Esophagus squamous epithelium (tissue), 5 donors: ENCODE measurements around the gene NEFH. TPM values are rescaled to one million over a fixed set of nuclear protein-coding genes. Genes with fewer than 3 reads are reported as not detected.

Experiments used
- DNase-seq: peaks from one replicate; lab custom pipeline; 2025; lab: John Stamatoyannopoulos, UW
- H3K27ac ChIP-seq, 4 donors: fragments of 200-600 bp; sonication (generic); one replicate each; pipeline ENCODE4 v1.5.1; 2016 to 2019; ENCODE audit warnings: mild to moderate bottlenecking in 1 of 4
- H3K27me3 ChIP-seq, 4 donors: fragments of 200-600 bp; sonication (generic); 1 replicate in 3 of 4; 2 replicates in 1 of 4; pipeline versions ENCODE4 v1.5.1 to v1.6.0; 2017 to 2021; ENCODE audit warnings: antibody characterized with exemption in 1 of 4
- H3K36me3 ChIP-seq, 3 donors: fragments of 200-600 bp; sonication (generic); one replicate each; pipeline ENCODE4 v1.5.1; 2016 to 2019
- H3K4me1 ChIP-seq, 3 donors: fragments of 200-600 bp; sonication (generic); one replicate each; pipeline ENCODE4 v1.5.1; 2017 to 2019
- H3K4me3 ChIP-seq, 4 donors: fragments of 200-600 bp; sonication (generic); 1 replicate in 3 of 4; 2 replicates in 1 of 4; pipeline ENCODE4 v1.5.1; 2016 to 2019; ENCODE audit warnings: mild to moderate bottlenecking in 2 of 4, moderate library complexity in 1 of 4
- H3K9me3 ChIP-seq, 3 donors: fragments of 200-600 bp; sonication (generic); one replicate each; pipeline ENCODE4 v1.5.1; 2016 to 2019
- CTCF ChIP-seq, 6 experiments: fragments of 450-650 bp in 4 of 6; fragments of 200-600 bp in 2 of 6; sonication (generic) in 2 of 6; IDR thresholded peaks; one replicate each; pipeline ENCODE4 v1.5.1; 2016 to 2019; ENCODE audit warnings: antibody characterized with exemption in 6 of 6, mild to moderate bottlenecking in 4 of 6, moderate library complexity in 4 of 6
- POLR2A ChIP-seq, 4 donors: fragments of 450-650 bp; IDR thresholded peaks; one replicate each; pipeline ENCODE4 v1.6.1; 2017; ENCODE audit warnings: antibody characterized with exemption in 4 of 4, mild to moderate bottlenecking in 4 of 4, moderate library complexity in 3 of 4
- WGBS, 2 donors: methylation state at CpG; one replicate each; pipeline ENCODE4 v1.1.5; 2018; 5-methylcytosine and 5-hydroxymethylcytosine counted together
- intact Hi-C: fragments of 100-400 bp; cut with DNase I; formaldehyde crosslinking; loops from one replicate; pipeline ENCODE4 v1.15.0; 2022
- total RNA-seq, 4 donors: library from RNA; depleted of rRNA; stranded (reverse); fragments of >200 nt; gene quantifications; one replicate each; pipeline ENCODE4 v1.1.0, GENCODE V29; 2016
- donor health status: DM: yes; HTN: yes; CAD: no.

The NEFH gene
- total RNA-seq, 4 donors from 2014 or later, result 0.44 to 0.95 TPM; not detected in 2

GRCh38 chr22:29491012-29491411 lies 11.0 kb downstream of the NEFH start:
- intact Hi-C loops, result no loop called here
- no peaks in the 10 kb centered on the region for H3K27me3 ChIP-seq
- WGBS, 2 donors, result 87 to 91% methylated on average over 6 of the region's 6 CpGs

GRCh38 chr22:29493636-29494035 lies 13.6 kb downstream of the NEFH start:
- Histone ChIP-seq H3K4me1 (no peaks in the 10 kb centered on the region), H3K36me3 (peaks cover 0 to 6% (median 0%) of the 10 kb centered on the region in 3 donors), H3K4me3 (no peak overlapping the region), H3K27ac (no peak overlapping the region), H3K9me3 (peaks cover 0 to 8% (median 5%) of the 10 kb centered on the region in 3 donors), H3K27me3 (no peaks in the 10 kb centered on the region)
- TF ChIP-seq CTCF (IDR thresholded peaks at IDR 0.05), result no peak
- no peak for TF ChIP-seq POLR2A (IDR thresholded peaks at IDR 0.05)
- intact Hi-C loops, result no loop called here
- WGBS, 2 donors, result 89 to 100% methylated on average over 1 of the region's 1 CpG
- no peak for DNase-seq

More at GRCh38 chr22:29491012-29491411, 11.0 kb downstream of the NEFH start:
- no peak overlapping the region for H3K4me3 ChIP-seq
- no peaks in the 10 kb centered on the region for H3K4me1 ChIP-seq
- TF ChIP-seq POLR2A (IDR thresholded peaks at IDR 0.05) (no peak), CTCF (IDR thresholded peaks at IDR 0.05) (no peak)
- peaks cover 0 to 8% (median 5%) of the 10 kb centered on the region in 3 donors for H3K9me3 ChIP-seq
- DNase-seq, result no peak
- peaks cover 0 to 6% (median 0%) of the 10 kb centered on the region in 3 donors for H3K36me3 ChIP-seq
- H3K27ac ChIP-seq, result no peak overlapping the region

- no peak overlapping the region for H3K27ac ChIP-seq
- no peak overlapping the region for H3K4me3 ChIP-seq
- H3K36me3 ChIP-seq, result peaks cover 0 to 3% (median 0%) of the 10 kb centered on the region in 3 donors
- intact Hi-C loops, result no loop called here
- DNase-seq, result no peak
- H3K27me3 ChIP-seq, result no peaks in the 10 kb centered on the region
- peaks cover 0 to 7% (median 0%) of the 10 kb centered on the region in 3 donors for H3K4me1 ChIP-seq
- 94 to 96% methylated on average over 8 of the region's 8 CpGs for WGBS, 2 donors
- H3K9me3 ChIP-seq, result peaks cover 0 to 2% (median 2%) of the 10 kb centered on the region in 3 donors
- TF ChIP-seq CTCF (IDR thresholded peaks at IDR 0.05) (no peak), POLR2A (IDR thresholded peaks at IDR 0.05) (no peak)
Measured at GRCh38 chr22:29499852-29500251, 19.8 kb downstream of the NEFH start.

DNA sequence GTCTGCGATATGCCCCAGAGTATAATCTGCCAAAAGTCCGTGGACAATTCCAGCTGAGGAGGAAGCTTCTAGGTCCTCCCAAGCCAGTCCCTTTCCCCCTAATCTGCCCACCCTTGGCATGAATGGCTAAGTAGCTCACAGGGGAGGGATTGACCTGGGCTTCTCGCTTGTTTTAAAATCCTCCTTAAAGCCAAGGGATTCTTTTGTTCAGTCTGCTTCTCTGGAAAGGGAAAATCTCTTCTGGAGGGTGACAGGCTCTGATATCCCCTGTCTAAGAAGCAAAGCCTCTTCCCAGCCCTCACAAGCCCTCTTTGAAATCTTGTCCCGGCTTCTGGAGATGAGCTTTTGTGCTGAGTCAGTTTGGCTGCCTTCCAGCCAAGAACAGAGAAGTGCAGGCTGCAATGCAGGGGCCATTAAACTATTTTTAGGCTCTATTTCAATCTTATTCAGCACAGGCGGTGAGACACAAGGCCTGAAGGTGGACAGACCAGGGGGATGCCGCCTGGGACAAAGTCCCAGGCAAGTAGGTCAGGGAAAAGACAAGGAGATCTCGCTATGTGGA lies 23.9 kb downstream of the NEFH start:
- no peak overlapping the region for H3K4me3 ChIP-seq
- intact Hi-C loops, result no loop called here
- no peaks in the 10 kb centered on the region for H3K9me3 ChIP-seq
- no peak for DNase-seq
- H3K27me3 ChIP-seq, result no peaks in the 10 kb centered on the region
- H3K36me3 ChIP-seq, result peaks cover 0 to 41% (median 5%) of the 10 kb centered on the region in 3 donors
- no peak overlapping the region for H3K27ac ChIP-seq
- TF ChIP-seq CTCF (IDR thresholded peaks at IDR 0.05), result no peak
- no peak for TF ChIP-seq POLR2A (IDR thresholded peaks at IDR 0.05)
- 66 to 71% methylated on average over 6 to 7 of the region's 7 CpGs for WGBS, 2 donors
- H3K4me1 ChIP-seq, result peaks cover 0 to 7% (median 0%) of the 10 kb centered on the region in 3 donors

- H3K4me1 ChIP-seq, result peaks cover 0 to under 1% (median 0%) of the 10 kb centered on the region in 3 donors
- no peaks in the 10 kb centered on the region for H3K9me3 ChIP-seq
- H3K27me3 ChIP-seq, result no peaks in the 10 kb centered on the region
- no peak for DNase-seq
- H3K27ac ChIP-seq, result no peak overlapping the region
- TF ChIP-seq CTCF (IDR thresholded peaks at IDR 0.05) (no peak), POLR2A (IDR thresholded peaks at IDR 0.05) (no peak)
- intact Hi-C loops, result no loop called here
- H3K36me3 ChIP-seq, result peaks cover 7 to 94% (median 25%) of the 10 kb centered on the region in 3 donors
- no peak overlapping the region for H3K4me3 ChIP-seq
Measured at GRCh38 chr22:29509298-29509697, 29.3 kb downstream of the NEFH start.
